WI38 (cell line): ENCODE data around the gene TNFRSF14.

Experiments
- H3K4me3 ChIP-seq: 2 replicates; pipeline ENCODE4 v1.5.1; 2011; ENCODE audit warnings: low read depth, mild to moderate bottlenecking, control low read depth, low read length
- CTCF ChIP-seq: IDR thresholded peaks from 2 replicates; pipeline ENCODE4 v1.5.1; 2012; ENCODE audit warnings: low read depth, mild to moderate bottlenecking, control low read depth, low read length

TNFRSF14 gene

GRCh38 chr1:2539312-2539907, 16.8 kb upstream of the TNFRSF14 start:
- no peak overlapping the region for H3K4me3 ChIP-seq
- TF ChIP-seq CTCF = peak; percentile 20; the same call in 1 of the 2 replicates

DNA sequence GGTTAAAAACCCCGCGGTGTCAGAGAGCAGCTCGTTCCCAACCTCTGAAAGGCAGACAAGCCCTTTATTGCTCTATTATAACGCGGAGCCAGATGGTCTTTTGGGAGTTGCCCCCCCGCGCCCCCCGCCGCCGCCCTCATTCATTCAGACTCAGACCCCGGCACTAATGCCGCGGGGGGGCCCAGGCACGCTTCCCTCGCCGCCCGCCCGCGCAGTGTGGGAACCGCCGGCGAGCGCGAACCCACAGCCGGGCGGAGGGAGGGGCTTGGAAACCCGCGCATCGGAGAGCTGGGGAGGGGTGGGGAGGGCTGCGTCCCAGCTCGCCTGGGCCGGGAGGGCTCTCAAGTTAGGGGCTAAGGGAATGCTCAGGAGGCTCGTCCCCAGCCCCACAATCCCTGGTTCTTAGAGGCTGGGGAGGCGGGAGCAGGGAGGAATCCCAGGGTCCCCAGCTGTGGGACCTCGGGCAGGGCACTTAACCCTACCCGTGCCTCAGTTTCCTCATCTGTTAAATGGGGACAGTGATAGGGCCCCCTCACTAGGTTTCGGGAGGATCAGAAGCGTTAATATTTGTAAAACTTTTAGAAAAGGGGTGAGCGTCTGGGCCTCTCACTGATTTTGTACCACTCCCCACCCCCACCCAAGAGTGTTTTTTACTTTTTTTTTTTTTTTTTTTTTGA, 15.2 kb upstream of the TNFRSF14 start:
- H3K4me3 ChIP-seq = no peak overlapping the region
- TF ChIP-seq CTCF = no peak

DNA sequence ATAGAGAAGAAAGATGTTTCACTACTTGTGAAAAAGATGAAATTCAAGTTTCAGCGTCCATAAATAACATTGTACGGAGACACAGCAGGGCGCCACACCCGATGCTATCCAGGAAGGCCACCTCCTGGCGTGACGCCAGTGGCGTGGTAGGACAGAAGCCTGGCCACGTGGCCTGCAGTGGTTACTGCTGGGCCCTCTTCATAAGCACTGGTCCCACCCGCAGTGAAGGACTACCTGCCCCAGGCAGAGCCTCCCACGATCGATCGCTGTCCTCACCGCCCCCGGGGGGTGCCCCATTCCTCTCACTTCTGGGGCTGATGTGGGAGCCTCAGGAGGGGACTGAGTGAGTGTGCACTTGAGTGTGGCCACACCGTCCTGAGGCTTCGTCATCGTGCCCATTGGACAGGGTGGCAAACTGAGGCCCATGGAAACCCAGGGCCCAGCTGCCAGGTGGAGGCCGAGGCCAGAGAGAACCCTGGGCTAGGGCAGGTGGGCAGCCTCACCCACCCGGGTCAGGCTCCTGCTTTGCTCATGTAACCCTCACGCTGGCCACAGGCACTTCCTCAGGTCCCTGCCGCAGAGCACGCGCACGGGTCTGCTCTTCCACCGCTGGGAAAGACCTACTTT, 14.4 kb upstream of the TNFRSF14 start:
- TF ChIP-seq CTCF = no peak
- no peak overlapping the region for H3K4me3 ChIP-seq

DNA sequence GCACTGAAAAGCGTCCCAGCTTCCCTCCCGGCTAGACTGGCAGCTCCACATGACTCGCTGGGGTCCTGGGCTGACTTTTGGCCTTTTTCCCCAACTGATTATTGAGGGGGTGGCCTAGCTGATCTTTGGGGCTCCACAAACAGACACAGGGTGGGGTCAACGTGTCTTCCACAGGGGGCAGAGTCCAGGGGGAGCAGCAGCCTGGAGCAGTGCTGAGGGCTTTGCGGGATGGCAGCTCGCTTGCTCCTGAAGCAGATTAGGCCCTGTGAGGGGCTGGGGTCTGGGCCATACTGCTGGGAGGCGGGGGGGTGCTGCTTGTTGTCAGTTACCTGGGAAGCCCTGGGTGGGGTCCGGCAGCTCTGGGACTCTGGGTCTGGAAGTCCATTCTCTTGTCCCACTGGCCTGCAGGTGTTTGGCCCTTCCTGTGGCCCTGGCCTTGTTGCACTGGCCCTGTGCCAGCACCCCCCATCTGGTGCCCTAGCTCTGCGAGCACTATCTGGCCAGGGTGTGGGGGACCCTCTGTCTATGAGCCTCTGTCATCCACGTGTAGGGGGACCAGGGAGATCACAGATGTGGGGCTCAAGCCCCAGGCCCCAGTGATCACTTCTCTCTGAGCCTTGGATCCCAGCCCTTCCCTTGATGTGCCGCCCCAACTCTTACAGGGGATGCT, 13.8 kb upstream of the TNFRSF14 start:
- H3K4me3 ChIP-seq = no peak overlapping the region
- no peak for TF ChIP-seq CTCF

DNA sequence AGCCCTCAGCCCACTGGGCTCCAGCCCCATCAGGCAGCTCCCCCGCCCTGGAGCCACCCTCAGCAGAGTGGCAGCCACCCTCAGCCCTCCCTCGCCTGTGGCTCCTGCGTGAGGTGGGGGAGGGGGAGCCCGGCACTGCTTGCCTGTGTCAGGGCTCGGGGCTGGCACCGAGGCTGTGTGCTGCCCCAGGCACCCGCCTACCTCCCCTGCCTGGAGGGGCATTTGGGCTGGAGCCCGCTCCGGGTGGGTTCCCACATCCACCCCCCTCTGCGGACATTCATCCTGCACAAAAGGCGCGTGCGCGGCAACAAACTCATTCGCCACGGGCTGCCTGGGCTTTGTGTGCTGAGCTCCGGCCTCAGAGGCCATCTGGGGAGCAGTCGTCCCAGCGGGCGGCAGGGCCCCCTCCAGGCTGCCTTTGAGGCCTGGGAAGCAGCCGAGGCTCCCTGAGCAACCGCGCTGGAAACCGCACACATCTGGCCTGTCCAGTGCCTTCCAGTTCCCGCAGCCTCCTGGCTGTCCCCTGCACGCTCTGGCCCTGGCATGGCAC, 12.6 kb upstream of the TNFRSF14 start:
- no peak for TF ChIP-seq CTCF
- no peak overlapping the region for H3K4me3 ChIP-seq

DNA sequence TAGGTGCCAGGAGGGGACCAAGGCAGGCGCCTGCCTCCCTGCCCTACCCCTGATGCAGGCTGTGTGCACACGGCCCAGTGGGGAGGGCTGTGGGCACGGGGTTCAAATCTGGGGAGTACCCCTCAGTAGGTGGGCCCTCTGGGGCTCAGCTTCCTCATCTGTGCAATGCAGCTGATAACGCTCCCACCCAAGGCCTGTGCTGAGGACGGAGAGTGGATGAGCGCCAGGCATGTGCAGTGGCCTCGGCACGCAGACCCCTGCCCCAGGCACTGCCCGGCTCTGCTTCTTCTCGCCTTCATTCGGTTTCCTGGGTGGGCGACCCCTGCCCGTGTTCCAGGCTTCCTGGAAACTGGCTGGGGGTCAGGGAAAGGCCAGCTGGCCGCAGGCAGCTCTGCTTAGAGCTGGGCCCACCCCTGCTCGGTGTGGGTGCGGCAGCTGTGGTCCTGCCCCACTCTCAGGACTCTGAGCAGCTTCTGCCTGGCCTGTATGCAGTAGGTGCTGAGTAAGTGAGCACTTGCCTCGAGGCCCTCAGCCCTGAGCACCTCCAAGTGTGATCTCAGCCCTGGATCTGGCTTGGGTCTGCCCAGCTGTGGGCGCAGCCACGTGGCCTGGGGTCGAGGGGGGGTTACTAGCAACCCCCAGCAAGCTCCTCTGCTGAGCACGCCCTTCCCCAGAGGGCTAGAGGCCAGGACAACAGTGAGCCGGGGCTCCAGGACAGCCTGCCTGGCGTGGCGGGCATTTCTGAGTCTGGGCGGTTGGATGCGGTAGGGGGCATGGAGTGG, 11.9 kb upstream of the TNFRSF14 start:
- H3K4me3 ChIP-seq = no peak overlapping the region
- TF ChIP-seq CTCF = no peak
